IMR-90 (cell line): ENCODE data around the gene NIBAN1. TPM values are rescaled to one million over a fixed set of nuclear protein-coding genes. Genes with fewer than 3 reads are reported as not detected.

Experiments
- ATAC-seq: fragments of 200-7000 bp; cut with Tn5 transposase; 2 replicates; pipeline ENCODE4 v1.9.1; 2020; ENCODE audit warnings: low read depth, mild to moderate bottlenecking, moderate library complexity
- BruUV-seq: library from RNA; stranded (reverse); fragments of 400-500 nt; replicated peaks from 2 replicates; lab custom pipeline; 2021; lab: Mats Ljungman, UMichigan
- CTCF ChIA-PET: fragments of 300-600 bp; formaldehyde crosslinking; extraction: SDS; loops from one replicate; lab custom pipeline; 2021; ENCODE audit warnings: antibody characterized with exemption; lab: Yijun Ruan, JAX
- POLR2A ChIA-PET: fragments of 300-600 bp; sonication (Branson Sonifier 250); formaldehyde crosslinking; loops from one replicate; lab custom pipeline; 2022; ENCODE audit warnings: antibody characterized with exemption; ENCODE audit not compliant: unreplicated experiment; lab: Charles Lee
- DNase-seq: peaks from one replicate; pipeline ENCODE4 v3.0.0; 2013
- H2AFZ ChIP-seq: replicated peaks from 2 replicates; pipeline ENCODE3; 2013; ENCODE audit warnings: low read length, mild to moderate bottlenecking; ENCODE audit not compliant: poor library complexity
- H2AK5ac ChIP-seq: 2 replicates; pipeline ENCODE4 v1.6.1; 2013; ENCODE audit warnings: low read depth, low read length, inconsistent platforms
- H2AK9ac ChIP-seq: replicated peaks from 2 replicates; pipeline ENCODE3; 2013; ENCODE audit warnings: mild to moderate bottlenecking, low read depth, low read length, moderate library complexity; ENCODE audit not compliant: poor library complexity
- H2BK120ac ChIP-seq: 2 replicates; pipeline ENCODE4 v1.6.1; 2013; ENCODE audit warnings: low read depth, low read length, inconsistent platforms
- H2BK15ac ChIP-seq: 3 replicates; pipeline ENCODE4 v1.6.1; 2013; ENCODE audit warnings: low read depth, low read length, inconsistent platforms
- H2BK20ac ChIP-seq: 2 replicates; pipeline ENCODE4 v1.6.1; 2013; ENCODE audit warnings: low read depth, mild to moderate bottlenecking, inconsistent platforms, low read length, moderate library complexity
- H2BK5ac ChIP-seq: 2 replicates; pipeline ENCODE4 v1.6.1; 2013; ENCODE audit warnings: mild to moderate bottlenecking, low read depth, low read length, inconsistent platforms; ENCODE audit not compliant: poor library complexity, severe bottlenecking
- H3K14ac ChIP-seq: replicated peaks from 2 replicates; pipeline ENCODE4 v1.6.1; 2013; ENCODE audit warnings: low read depth, low read length, inconsistent platforms
- H3K18ac ChIP-seq: 2 replicates; pipeline ENCODE4 v1.6.1; 2013; ENCODE audit warnings: low read depth, low read length, control low read depth
- H3K23ac ChIP-seq: 2 replicates; pipeline ENCODE4 v1.6.1; 2013; ENCODE audit warnings: low read depth, low read length, inconsistent platforms
- H3K27ac ChIP-seq: 2 replicates; pipeline ENCODE4 v1.5.1; 2013; ENCODE audit warnings: mild to moderate bottlenecking, control low read depth, low read length; ENCODE audit not compliant: insufficient read depth
- H3K27me3 ChIP-seq: 2 replicates; pipeline ENCODE4 v1.6.1; 2013; ENCODE audit warnings: low read length; ENCODE audit not compliant: control insufficient read depth, insufficient read depth
- H3K36me3 ChIP-seq: 2 replicates; pipeline ENCODE4 v1.6.1; 2013; ENCODE audit warnings: low read length, mixed read lengths; ENCODE audit not compliant: control insufficient read depth, insufficient read depth
- H3K4ac ChIP-seq: 2 replicates; pipeline ENCODE4 v1.6.1; 2013; ENCODE audit warnings: low read depth, low read length, inconsistent platforms
- H3K4me1 ChIP-seq: 2 replicates; pipeline ENCODE4 v1.6.1; 2013; ENCODE audit warnings: low read length, mixed read lengths; ENCODE audit not compliant: control insufficient read depth, insufficient read depth
- H3K4me2 ChIP-seq: 2 replicates; pipeline ENCODE4 v1.6.1; 2013; ENCODE audit warnings: low read depth, mild to moderate bottlenecking, control low read depth, low read length, moderate library complexity
- H3K4me3 ChIP-seq: 2 replicates; pipeline ENCODE4 v1.5.1; 2013; ENCODE audit warnings: low read depth, mild to moderate bottlenecking, control low read depth, low read length, moderate library complexity; ENCODE audit not compliant: insufficient read depth
- H3K56ac ChIP-seq: 2 replicates; pipeline ENCODE4 v1.6.1; 2013; ENCODE audit warnings: low read length, inconsistent platforms; ENCODE audit not compliant: insufficient read depth; ENCODE audit errors: extremely low read depth
- H3K79me1 ChIP-seq, 2 experiments: 2 replicates each; pipeline ENCODE4 v1.6.1; 2013; ENCODE audit warnings: low read length in 2 of 2, inconsistent platforms in 1 of 2, low read depth in 1 of 2
- H3K9ac ChIP-seq: 2 replicates; pipeline ENCODE4 v1.6.1; 2013; ENCODE audit warnings: low read depth, low read length, control low read depth
- H3K9me1 ChIP-seq: 2 replicates; pipeline ENCODE4 v1.6.1; 2013; ENCODE audit warnings: low read length, inconsistent platforms; ENCODE audit not compliant: insufficient read depth
- H3K9me3 ChIP-seq: 2 replicates; pipeline ENCODE4 v1.6.1; 2013; ENCODE audit warnings: low read length; ENCODE audit not compliant: control insufficient read depth, insufficient read depth
- H4K20me1 ChIP-seq: 2 replicates; pipeline ENCODE4 v1.6.1; 2013; ENCODE audit warnings: low read length, inconsistent platforms; ENCODE audit not compliant: insufficient read depth
- H4K5ac ChIP-seq: 2 replicates; pipeline ENCODE4 v1.6.1; 2013; ENCODE audit warnings: mild to moderate bottlenecking, low read depth, low read length, control low read depth
- H4K8ac ChIP-seq, 2 experiments: 2 replicates each; pipeline ENCODE4 v1.6.1; 2013; ENCODE audit warnings: low read depth in 2 of 2, low read length in 2 of 2, control low read depth in 1 of 2, inconsistent platforms in 1 of 2
- H4K91ac ChIP-seq: 2 replicates; pipeline ENCODE4 v1.6.1; 2013; ENCODE audit warnings: low read depth, low read length, inconsistent platforms; ENCODE audit not compliant: insufficient read depth
- CHD1 ChIP-seq: IDR thresholded peaks from 2 replicates; pipeline ENCODE4 v1.6.1; 2012; ENCODE audit warnings: low read depth, low read length, improper control_type of control experiment
- RAD21 ChIP-seq: IDR thresholded peaks from 2 replicates; pipeline ENCODE4 v1.6.1; 2012; ENCODE audit warnings: low read length, improper control_type of control experiment
- RFX5 ChIP-seq: IDR thresholded peaks from 2 replicates; pipeline ENCODE4 v1.8.0; 2012; ENCODE audit warnings: low read depth, mild to moderate bottlenecking, low read length, moderate library complexity
- WGBS, 2 experiments: methylation state at CpG; one replicate each; pipeline versions ENCODE4 v1.1.5 to v1.1.7; 2013; ENCODE audit warnings: missing lambda C conversion rate in 2 of 2; ENCODE audit not compliant: insufficient read length in 1 of 2; ENCODE audit errors: extremely low coverage in 2 of 2; 5-methylcytosine and 5-hydroxymethylcytosine counted together
- dilution Hi-C: fragments of 300-500 bp; cut with HindIII; formaldehyde crosslinking; loops from one replicate; pipeline ENCODE4 v1.14.3; 2018; ENCODE audit warnings: low sequenced_read_pairs; ENCODE audit not compliant: unreplicated experiment
- in situ Hi-C: fragments of 300-500 bp; cut with MboI; formaldehyde crosslinking; loops from 3 replicates; pipeline ENCODE4 v1.14.3; 2019; ENCODE audit warnings: low sequenced_read_pairs, inconsistent platforms, mixed read lengths
- intact Hi-C: fragments of 100-400 bp; cut with micrococcal nuclease; formaldehyde crosslinking; loops from 2 replicates; pipeline ENCODE4 v1.10.0; 2022
- polyA plus RNA-seq, 3 experiments: library from polyadenylated mRNA; depleted of rRNA; stranded (reverse); fragments of >200 nt; gene quantifications; 2 replicates each; pipeline ENCODE4 v1.2.3, GENCODE V29; 2012; ENCODE audit warnings: low replicate concordance in 1 of 3
- total RNA-seq: library from RNA; depleted of rRNA; stranded (reverse); fragments of >200 nt; gene quantifications from 2 replicates; pipeline ENCODE4 v1.2.3, GENCODE V29; 2012

The NIBAN1 gene
- total and polyA plus RNA-seq, 2 of the 4 experiments (the other 2 are of a cell fraction): 4.0 to 10.0 TPM

GRCh38 chr1:184940694-184941409 is 33.5 kb downstream of the NIBAN1 start:
- CTCF ChIA-PET: no interaction called here
- peaks cover 5% of the 10 kb centered on the region for H3K4me1 ChIP-seq
- no TSS peak for BruUV-seq

More at GRCh38 chr1:184940694-184941409, 33.5 kb downstream of the NIBAN1 start:
- no peak for DNase-seq
- Histone ChIP-seq H2BK120ac (no peak overlapping the region), H3K79me1 (peaks cover 17 to 30% of the 10 kb centered on the region in 2 experiments), H3K4ac (no peak overlapping the region), H3K9ac (no peak overlapping the region), H3K9me3 (no peaks in the 10 kb centered on the region), H3K56ac (no peak overlapping the region), H3K9me1 (no peaks in the 10 kb centered on the region; the same call in 1 of the 2 replicates), H2AK9ac (no peak overlapping the region), H3K4me3 (no peak overlapping the region), H4K20me1 (no peaks in the 10 kb centered on the region; the same call in 1 of the 2 replicates), H2BK5ac (no peak overlapping the region), H4K91ac (no peak overlapping the region), H4K5ac (peak overlapping the region; percentile 76; the same call in 1 of the 2 replicates), H4K8ac (no peak overlapping the region), H3K14ac (no peak overlapping the region), H3K36me3 (no peaks in the 10 kb centered on the region), H2AK5ac (0 out of 2 replicates have a peak overlapping the region, but pooled peaks have one; percentile 73), H3K18ac (no peak overlapping the region), H3K4me2 (no peak overlapping the region), H2AFZ (no peak overlapping the region), H2BK15ac (peak overlapping the region; percentile 55; the same call in 1 of the 3 replicates), H3K27me3 (no peaks in the 10 kb centered on the region), H3K23ac (no peak overlapping the region), H2BK20ac (peak overlapping the region; percentile 63; the same call in 1 of the 2 replicates), H3K27ac (no peak overlapping the region)
- no CpG with 5 or more reads among the region's 8 CpGs for WGBS, 2 experiments
- TF ChIP-seq RAD21 (no peak), CHD1 (no peak), RFX5 (no peak)
- no peak for ATAC-seq
- intact Hi-C loops: no loop called here
- dilution Hi-C loops: no loop called here
- in situ Hi-C loops: no loop called here
- POLR2A ChIA-PET: no interaction called here
